K562 (cell line): Measurements from ENCODE around the gene SYVN1. TPM values are rescaled to one million over a fixed set of nuclear protein-coding genes. Genes with fewer than 3 reads are reported as not detected.

ENCODE experiments used
- CREB5 ChIP-seq: fragments of 250-450 bp; sonication (Bioruptor Pico); IDR thresholded peaks from 2 replicates; pipeline ENCODE4 v1.5.0; 2020; ENCODE audit warnings: mild to moderate bottlenecking
- ILF3 ChIP-seq: fragments of 450-650 bp; IDR thresholded peaks from 2 replicates; pipeline ENCODE4 v1.6.1; 2018; ENCODE audit warnings: antibody characterized with exemption, mild to moderate bottlenecking, moderate library complexity, borderline replicate concordance
- PML ChIP-seq: IDR thresholded peaks from 2 replicates; pipeline ENCODE4 v1.6.1; 2012; ENCODE audit warnings: low read length, inconsistent platforms
- polyA plus RNA-seq, 8 experiments: library from polyadenylated mRNA; depleted of rRNA in 4 of 8; stranded (reverse) in 5 of 8; unstranded in 3 of 8; fragments of >200 nt; fragmentation: Nextera tagmentation in 2 of 8; fragmentation: Illumina TruSeq in 1 of 8; extraction: Ambion mirVana in 2 of 8; extraction: Trizol in 1 of 8; gene quantifications; 2 replicates each; pipeline versions ENCODE4 v1.2.1 to v1.2.3, GENCODE V29; 2011 to 2014; ENCODE audit warnings: inconsistent platforms in 1 of 8, missing spikeins in 1 of 8
- total RNA-seq, 7 experiments: library from RNA; depleted of rRNA in 6 of 7; stranded (reverse); fragments of >200 nt in 6 of 7; fragmentation: Illumina TruSeq in 2 of 7; extraction: Trizol in 2 of 7; gene quantifications; 2 replicates each; pipeline versions ENCODE4 v1.2.1 to v1.2.3, GENCODE V29; 2011 to 2021; ENCODE audit warnings: low replicate concordance in 1 of 7
- TF ChIP-seq, protein P1 (sequence below): fragments of 250-450 bp; sonication (Bioruptor Pico); IDR thresholded peaks from 2 replicates; pipeline ENCODE4 v1.4.0; 2020

SYVN1 gene
- total and polyA plus RNA-seq, 9 of the 15 experiments (the other 6 are each of a cell fraction or from before 2014, with no cell fraction given), result 0.41 to 47.4 (median 9.9) TPM

- TF ChIP-seq, protein P1, sequence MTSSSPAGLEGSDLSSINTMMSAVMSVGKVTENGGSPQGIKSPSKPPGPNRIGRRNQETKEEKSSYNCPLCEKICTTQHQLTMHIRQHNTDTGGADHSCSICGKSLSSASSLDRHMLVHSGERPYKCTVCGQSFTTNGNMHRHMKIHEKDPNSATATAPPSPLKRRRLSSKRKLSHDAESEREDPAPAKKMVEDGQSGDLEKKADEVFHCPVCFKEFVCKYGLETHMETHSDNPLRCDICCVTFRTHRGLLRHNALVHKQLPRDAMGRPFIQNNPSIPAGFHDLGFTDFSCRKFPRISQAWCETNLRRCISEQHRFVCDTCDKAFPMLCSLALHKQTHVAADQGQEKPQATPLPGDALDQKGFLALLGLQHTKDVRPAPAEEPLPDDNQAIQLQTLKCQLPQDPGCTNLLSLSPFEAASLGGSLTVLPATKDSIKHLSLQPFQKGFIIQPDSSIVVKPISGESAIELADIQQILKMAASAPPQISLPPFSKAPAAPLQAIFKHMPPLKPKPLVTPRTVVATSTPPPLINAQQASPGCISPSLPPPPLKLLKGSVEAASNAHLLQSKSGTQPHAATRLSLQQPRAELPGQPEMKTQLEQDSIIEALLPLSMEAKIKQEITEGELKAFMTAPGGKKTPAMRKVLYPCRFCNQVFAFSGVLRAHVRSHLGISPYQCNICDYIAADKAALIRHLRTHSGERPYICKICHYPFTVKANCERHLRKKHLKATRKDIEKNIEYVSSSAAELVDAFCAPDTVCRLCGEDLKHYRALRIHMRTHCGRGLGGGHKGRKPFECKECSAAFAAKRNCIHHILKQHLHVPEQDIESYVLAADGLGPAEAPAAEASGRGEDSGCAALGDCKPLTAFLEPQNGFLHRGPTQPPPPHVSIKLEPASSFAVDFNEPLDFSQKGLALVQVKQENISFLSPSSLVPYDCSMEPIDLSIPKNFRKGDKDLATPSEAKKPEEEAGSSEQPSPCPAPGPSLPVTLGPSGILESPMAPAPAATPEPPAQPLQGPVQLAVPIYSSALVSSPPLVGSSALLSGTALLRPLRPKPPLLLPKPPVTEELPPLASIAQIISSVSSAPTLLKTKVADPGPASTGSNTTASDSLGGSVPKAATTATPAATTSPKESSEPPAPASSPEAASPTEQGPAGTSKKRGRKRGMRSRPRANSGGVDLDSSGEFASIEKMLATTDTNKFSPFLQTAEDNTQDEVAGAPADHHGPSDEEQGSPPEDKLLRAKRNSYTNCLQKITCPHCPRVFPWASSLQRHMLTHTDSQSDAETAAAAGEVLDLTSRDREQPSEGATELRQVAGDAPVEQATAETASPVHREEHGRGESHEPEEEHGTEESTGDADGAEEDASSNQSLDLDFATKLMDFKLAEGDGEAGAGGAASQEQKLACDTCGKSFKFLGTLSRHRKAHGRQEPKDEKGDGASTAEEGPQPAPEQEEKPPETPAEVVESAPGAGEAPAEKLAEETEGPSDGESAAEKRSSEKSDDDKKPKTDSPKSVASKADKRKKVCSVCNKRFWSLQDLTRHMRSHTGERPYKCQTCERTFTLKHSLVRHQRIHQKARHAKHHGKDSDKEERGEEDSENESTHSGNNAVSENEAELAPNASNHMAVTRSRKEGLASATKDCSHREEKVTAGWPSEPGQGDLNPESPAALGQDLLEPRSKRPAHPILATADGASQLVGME (CRISPR knock-in tag), result no peak
- no peak for TF ChIP-seq CREB5 (CRISPR knock-in tag)
- no peak for TF ChIP-seq ILF3
- TF ChIP-seq PML, result no peak
- TF ChIP-seq, all 486 proteins: peak for 0
Observed at GRCh38 chr11:65156256-65156655, 21.9 kb upstream of the SYVN1 start (continued).
